Measurements from ENCODE around the gene MYEF2. TPM values are rescaled to one million over a fixed set of nuclear protein-coding genes. Genes with fewer than 3 reads are reported as not detected.

Gene MYEF2
- total and polyA plus RNA-seq, 10 of the 15 experiments (the other 5 are each of a cell fraction or from before 2014, with no cell fraction given) = 9.2 to 47.0 (median 19.9) TPM

GRCh38 chr15:48101376-48101961 lies 76.6 kb downstream of the MYEF2 start:
- H3K9ac ChIP-seq (ENCODE audit: control insufficient read depth, insufficient read depth, low read length) = no peak overlapping the region
- 56% methylated on average over 6 of the region's 6 CpGs for WGBS (ENCODE audit: insufficient coverage, insufficient replicate concordance, low lambda C conversion rate, missing lambda C conversion rate)
- H2AFZ ChIP-seq (ENCODE audit: control insufficient read depth, low read depth, low read length) = no peak overlapping the region
- ChIA-PET SMC1A (ENCODE audit: uncharacterized antibody, unreplicated experiment) (no interaction called here), CTCF (interaction anchor here (1.3 kb wide), 1 partner anchor 16 kb away, joined by 4 read pairs; no protein-coding TSS in a partner anchor), RAD21 (ENCODE audit: unreplicated experiment) (no interaction called here), POLR2A (no interaction called here)
- H4K20me1 ChIP-seq (ENCODE audit: control insufficient read depth, insufficient read depth) = no peaks in the 10 kb centered on the region
- TF ChIP-seq USF1 (IDR thresholded peaks at IDR 0.05; ENCODE audit: borderline replicate concordance, extremely low read length, insufficient read depth, low read depth, low read length) (no peak), ZBTB40 (IDR thresholded peaks at IDR 0.05; ENCODE audit: borderline replicate concordance) (no peak), CTCF (IDR thresholded peaks at IDR 0.05 in 2 of 3, conservative IDR thresholded peaks at IDR 0.05 in 1 of 3; ENCODE audit: control insufficient read depth in 2 of 3, extremely low read depth in 1 of 3, insufficient read depth in 1 of 3, low read depth in 3 of 3, low read length in 3 of 3) (no peak), MAX (IDR thresholded peaks at IDR 0.05; ENCODE audit: low read depth, low read length) (no peak), POLR2AphosphoS5 (IDR thresholded peaks at IDR 0.05; ENCODE audit: low read length) (no peak), PAX5 (IDR thresholded peaks at IDR 0.05; ENCODE audit: borderline replicate concordance, low read depth, low read length) (no peak), STAT3 (IDR thresholded peaks at IDR 0.05; ENCODE audit: low read depth, low read length) (no peak), ZNF24 (IDR thresholded peaks at IDR 0.05) (no peak)
- no peaks in the 10 kb centered on the region for H3K9me3 ChIP-seq (replicated peaks; ENCODE audit: control insufficient read depth, insufficient read depth, low read length)
- in situ Hi-C loops (cut with MboI) = no loop called here
- intact Hi-C loops (cut with micrococcal nuclease; ENCODE audit: unreplicated experiment) = no loop called here
- H3K27ac ChIP-seq (ENCODE audit: control insufficient read depth, insufficient read depth) = no peak overlapping the region
- H3K4me2 ChIP-seq (ENCODE audit: control insufficient read depth, insufficient read depth) = no peak overlapping the region
- no peaks in the 10 kb centered on the region for H3K4me1 ChIP-seq (ENCODE audit: control insufficient read depth, insufficient read depth, low read length)
- no peaks in the 10 kb centered on the region for H3K27me3 ChIP-seq (replicated peaks in 1 of 2; ENCODE audit: control insufficient read depth in 2 of 2, insufficient read depth in 2 of 2, low read length in 1 of 2)
- H3K4me3 ChIP-seq = no peak overlapping the region
- DNase-seq (ENCODE audit: low read depth, low spot score) (no peak), ATAC-seq (no peak), FAIRE-seq (no peak)
- H3K79me2 ChIP-seq (ENCODE audit: control insufficient read depth, insufficient read depth, low read length) = no peaks in the 10 kb centered on the region
- no peaks in the 10 kb centered on the region for H3K36me3 ChIP-seq (ENCODE audit: control insufficient read depth in 2 of 2, insufficient read depth in 2 of 2, low read length in 1 of 2)
- BruUV-seq (replicated peaks) = no TSS peak
